ACC112 (cell line): Measurements from ENCODE around the gene GCC2.
"Not testable (repeated sequence)": the region's sequence is repeated elsewhere in the genome, so short reads cannot be mapped to it uniquely, and the experiment has no call there.

ENCODE experiments used
- H2AFZ ChIP-seq: fragments of 200-600 bp; sonication (generic); one replicate; pipeline ENCODE4 v1.6.0; 2017; ENCODE audit warnings: antibody characterized with exemption, low read length; ENCODE audit not compliant: unreplicated experiment
- H3K27ac ChIP-seq: fragments of 200-600 bp; sonication (generic); 2 replicates; pipeline ENCODE4 v1.5.1; 2014; ENCODE audit warnings: low read depth, mild to moderate bottlenecking, antibody characterized with exemption, low read length, moderate library complexity
- H3K27me3 ChIP-seq: fragments of 200-600 bp; sonication (generic); 2 replicates; pipeline ENCODE4 v1.6.1; 2014; ENCODE audit warnings: mild to moderate bottlenecking, antibody characterized with exemption, low read length, moderate library complexity, mixed read lengths; ENCODE audit not compliant: insufficient read depth
- H3K36me3 ChIP-seq: fragments of 200-600 bp; sonication (generic); 2 replicates; pipeline ENCODE4 v1.6.1; 2016; ENCODE audit warnings: mild to moderate bottlenecking, antibody characterized with exemption, low read length, moderate library complexity, mixed read lengths; ENCODE audit not compliant: insufficient read depth
- H3K4me1 ChIP-seq: fragments of 200-600 bp; sonication (generic); one replicate; pipeline ENCODE4 v1.6.1; 2016; ENCODE audit warnings: low read length, mixed read lengths; ENCODE audit not compliant: insufficient read depth, unreplicated experiment, control insufficient read depth
- H3K4me3 ChIP-seq: fragments of 200-600 bp; sonication (generic); 2 replicates; pipeline ENCODE4 v1.5.1; 2014; ENCODE audit warnings: mild to moderate bottlenecking, low read depth, low read length
- H3K79me2 ChIP-seq: fragments of 200-600 bp; sonication (generic); one replicate; pipeline ENCODE4 v1.6.0; 2016; ENCODE audit warnings: low read length; ENCODE audit not compliant: control insufficient read depth, unreplicated experiment, insufficient read depth

GCC2 gene

DNA sequence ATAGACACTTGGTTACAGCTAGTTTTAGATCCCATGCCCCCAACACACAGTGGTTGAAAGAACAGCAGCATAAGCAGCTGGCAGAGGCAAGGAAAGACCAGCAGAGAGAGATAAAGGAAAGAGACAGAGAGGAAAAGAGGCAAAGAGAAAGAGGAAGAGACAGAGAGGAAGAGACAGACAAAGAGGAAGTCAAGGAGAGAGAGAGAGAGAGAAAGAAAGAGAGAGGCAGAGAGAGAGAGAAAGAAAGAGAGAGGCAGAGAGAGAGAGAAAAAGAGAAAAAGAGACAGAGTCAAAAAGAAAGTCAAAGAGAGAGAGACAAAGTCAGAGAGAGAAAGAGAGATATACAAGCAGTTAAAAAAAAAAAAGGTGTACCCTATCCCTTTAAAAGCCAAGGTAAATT, 76.3 kb downstream of the GCC2 start:
- H3K27ac ChIP-seq, H3K36me3 ChIP-seq, H3K27me3 ChIP-seq, H2AFZ ChIP-seq, H3K4me1 ChIP-seq, H3K4me3 ChIP-seq, H3K79me2 ChIP-seq: not testable (repeated sequence)

- no peak overlapping the region for H3K27ac ChIP-seq
- H3K4me3 ChIP-seq = no peak overlapping the region
- no peaks in the 10 kb centered on the region for H3K36me3 ChIP-seq
- H2AFZ ChIP-seq = no peak overlapping the region
- no peaks in the 10 kb centered on the region for H3K27me3 ChIP-seq
- peaks cover 22% of the 10 kb centered on the region for H3K79me2 ChIP-seq
- peaks cover 7% of the 10 kb centered on the region for H3K4me1 ChIP-seq
Measured at GRCh38 chr2:108531674-108532055, 82.7 kb downstream of the GCC2 start.

- peak within 1 kb of the TSS; percentile 80 for H3K4me3 ChIP-seq
- H3K36me3 ChIP-seq = no peaks in the 10 kb centered on the region
- H3K4me1 ChIP-seq = peaks cover 12% of the 10 kb centered on the region
- H3K27me3 ChIP-seq = no peaks in the 10 kb centered on the region
- H3K79me2 ChIP-seq = peaks cover 45% of the 10 kb centered on the region
- H3K27ac ChIP-seq = peak within 1 kb of the TSS; percentile 79
- H2AFZ ChIP-seq = peak within 1 kb of the TSS; percentile 65
Measured at GRCh38 chr2:108533832-108534583, 85.0 kb downstream of the GCC2 start, which contains the start of gene LIMS1. Gene LIMS1 (plus strand): TSS chr2:108534470. CDS start chr2:108534563, 93 bp downstream.

DNA sequence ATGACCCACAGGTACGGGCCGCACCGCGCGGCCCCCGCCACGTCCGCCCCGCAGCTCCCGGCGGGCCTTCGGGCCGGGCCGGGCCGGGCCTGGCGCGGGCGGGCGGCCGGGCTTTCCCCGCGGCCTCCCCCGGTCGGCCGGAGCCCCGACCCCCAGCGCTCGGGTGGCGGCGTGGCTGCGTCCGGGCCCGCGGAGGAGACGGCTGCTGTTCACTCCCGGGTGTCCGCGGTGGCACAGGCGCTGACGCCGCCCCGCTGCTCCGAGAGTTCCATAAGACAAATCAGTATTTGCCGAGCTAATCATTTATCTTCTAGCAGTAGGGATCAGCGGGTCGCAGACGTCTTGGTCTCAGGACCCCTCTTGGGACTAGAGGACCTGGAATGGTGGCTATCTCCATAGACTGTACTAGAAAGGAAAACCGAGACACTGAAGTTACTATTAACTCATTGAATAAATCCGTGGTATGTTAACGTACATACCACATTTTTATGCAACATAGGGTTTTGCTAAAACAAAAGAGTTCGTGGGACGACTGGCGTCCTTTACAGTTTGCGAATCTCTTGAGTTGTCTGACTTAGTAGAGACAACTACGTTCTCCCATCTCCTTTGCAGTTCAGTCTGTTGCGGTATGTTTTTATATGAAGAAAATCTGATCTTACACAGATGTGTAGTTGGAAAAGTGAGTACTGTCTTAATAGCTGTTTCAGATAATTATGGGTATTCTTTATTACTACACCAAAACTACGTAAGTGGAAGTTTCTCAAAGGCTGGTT, 85.8 kb downstream of the GCC2 start:
- Histone ChIP-seq H3K27me3 (no peaks in the 10 kb centered on the region), H3K36me3 (no peaks in the 10 kb centered on the region), H3K4me1 (peaks cover 12% of the 10 kb centered on the region), H2AFZ (peak overlapping the region; percentile 9), H3K27ac (peak overlapping the region; percentile 35), H3K79me2 (peaks cover 53% of the 10 kb centered on the region), H3K4me3 (peak overlapping the region; percentile 80)

DNA sequence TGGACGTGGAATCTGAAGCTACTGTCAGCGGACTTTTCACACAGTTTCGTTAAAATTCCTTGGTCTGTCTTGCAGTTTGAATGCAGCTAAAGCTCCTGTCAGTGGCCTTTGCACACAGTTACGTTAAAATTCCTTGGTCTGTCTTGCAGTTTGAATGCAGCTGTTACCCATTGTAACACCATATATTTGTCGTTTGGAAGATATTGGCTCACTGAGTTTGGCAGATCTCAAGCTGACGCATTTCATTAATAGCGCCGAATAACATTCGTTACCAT, 86.3 kb downstream of the GCC2 start:
- Histone ChIP-seq H3K79me2 (peaks cover 54% of the 10 kb centered on the region), H3K27ac (peak overlapping the region; percentile 35; the same call in 1 of the 2 replicates), H2AFZ (peak overlapping the region; percentile 9)

DNA sequence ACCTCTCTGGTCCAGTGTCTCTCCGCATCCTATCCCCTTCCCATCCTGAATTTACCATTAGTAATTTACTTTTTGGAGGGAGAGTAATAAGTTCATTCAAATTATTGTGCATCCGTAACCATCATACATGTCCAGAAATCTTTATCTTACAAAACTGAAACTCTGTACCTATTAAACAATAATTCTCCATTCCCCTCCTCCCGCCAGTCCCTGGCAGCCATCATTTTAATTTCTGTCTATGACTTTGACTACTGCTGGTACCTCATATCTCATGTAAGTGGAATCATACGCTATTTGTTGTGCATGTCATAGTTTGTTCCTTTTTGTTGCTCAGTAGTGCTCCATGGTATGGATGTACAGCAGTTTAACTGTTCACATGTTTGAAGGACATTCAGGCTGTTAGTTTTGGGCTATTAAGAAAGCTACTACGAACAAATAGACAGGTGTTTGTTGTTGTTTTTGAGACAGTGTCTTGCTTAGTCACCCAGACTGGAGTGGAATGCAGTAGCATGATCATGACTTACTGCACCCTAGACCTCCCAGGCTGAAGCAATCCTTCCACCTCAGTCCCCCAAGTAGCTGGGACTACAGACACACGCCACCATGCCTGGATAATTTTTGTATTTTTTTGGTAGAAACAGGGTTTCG, 87.3 kb downstream of the GCC2 start:
- Histone ChIP-seq H2AFZ (no peak overlapping the region), H3K27me3 (no peaks in the 10 kb centered on the region), H3K4me3 (peak overlapping the region; percentile 80), H3K79me2 (peaks cover 64% of the 10 kb centered on the region), H3K27ac (no peak overlapping the region), H3K4me1 (peaks cover 12% of the 10 kb centered on the region), H3K36me3 (peaks cover 2% of the 10 kb centered on the region; the same call in 1 of the 2 replicates)

More for the DNA sequence above, 86.3 kb downstream of the GCC2 start:
- Histone ChIP-seq H3K4me3 (peak overlapping the region; percentile 80), H3K27me3 (no peaks in the 10 kb centered on the region), H3K4me1 (peaks cover 12% of the 10 kb centered on the region), H3K36me3 (no peaks in the 10 kb centered on the region)

DNA sequence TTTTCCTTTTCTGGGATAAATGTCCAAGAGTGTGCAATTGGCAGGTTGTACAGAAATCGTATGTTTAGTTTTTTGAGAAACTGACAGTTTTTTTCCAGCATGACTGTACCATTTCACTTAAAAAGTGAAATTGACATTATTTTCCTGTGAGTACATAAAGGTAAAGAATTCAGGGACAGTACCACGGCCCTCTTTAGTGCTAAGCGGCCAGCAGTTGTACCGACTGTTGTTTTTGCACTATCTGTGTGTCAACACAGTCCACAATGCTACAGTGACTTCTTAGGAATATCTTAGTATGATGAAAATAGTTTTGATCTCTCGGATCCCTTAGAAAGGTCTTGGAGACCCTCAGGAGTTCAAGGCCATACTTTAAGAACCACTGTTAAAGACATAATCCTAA, 87.9 kb downstream of the GCC2 start:
- no peak overlapping the region for H3K27ac ChIP-seq
- H2AFZ ChIP-seq = no peak overlapping the region
- H3K36me3 ChIP-seq = peaks cover 2% of the 10 kb centered on the region; the same call in 1 of the 2 replicates
- H3K4me3 ChIP-seq = peak overlapping the region; percentile 80
- no peaks in the 10 kb centered on the region for H3K27me3 ChIP-seq
- H3K79me2 ChIP-seq = peaks cover 71% of the 10 kb centered on the region
- H3K4me1 ChIP-seq = peaks cover 16% of the 10 kb centered on the region

- Histone ChIP-seq H3K27me3 (no peaks in the 10 kb centered on the region), H3K4me3 (no peak overlapping the region), H3K27ac (no peak overlapping the region), H2AFZ (no peak overlapping the region), H3K79me2 (peaks cover 81% of the 10 kb centered on the region), H3K4me1 (peaks cover 18% of the 10 kb centered on the region), H3K36me3 (peaks cover 2% of the 10 kb centered on the region)
Measured at GRCh38 chr2:108538000-108538625, 89.1 kb downstream of the GCC2 start.

DNA sequence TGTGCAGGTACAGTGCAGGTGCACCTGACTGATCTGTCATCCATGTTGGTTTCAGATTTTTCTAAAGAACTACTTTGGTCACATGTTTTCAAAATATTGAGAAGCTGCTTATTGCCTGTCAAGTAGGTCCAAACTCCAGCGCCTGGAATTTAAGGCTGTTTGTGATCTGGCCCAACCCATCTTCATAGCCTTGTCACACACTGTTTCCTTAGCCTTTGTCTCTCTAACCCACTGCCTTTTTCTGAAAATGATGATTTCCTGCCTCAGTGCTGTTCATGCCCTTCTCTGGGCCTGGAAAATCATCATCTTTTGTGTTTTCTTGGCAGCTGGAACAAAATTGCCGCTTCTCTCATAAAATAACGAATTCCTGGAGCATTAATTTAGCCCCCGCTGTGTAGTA, 92.4 kb downstream of the GCC2 start:
- Histone ChIP-seq H3K27ac (no peak overlapping the region), H3K36me3 (peaks cover 2% of the 10 kb centered on the region), H3K4me3 (no peak overlapping the region), H2AFZ (no peak overlapping the region), H3K27me3 (no peaks in the 10 kb centered on the region), H3K4me1 (peaks cover 13% of the 10 kb centered on the region), H3K79me2 (peaks cover 75% of the 10 kb centered on the region)

- no peak overlapping the region for H3K4me3 ChIP-seq
- H3K27ac ChIP-seq = no peak overlapping the region
- no peaks in the 10 kb centered on the region for H3K27me3 ChIP-seq
- H3K79me2 ChIP-seq = peaks cover 75% of the 10 kb centered on the region
- peaks cover 2% of the 10 kb centered on the region for H3K36me3 ChIP-seq
- peaks cover 7% of the 10 kb centered on the region for H3K4me1 ChIP-seq
- no peak overlapping the region for H2AFZ ChIP-seq
Measured at GRCh38 chr2:108542071-108542470, 93.1 kb downstream of the GCC2 start.
